Measurements from ENCODE around the gene DNAJB9. TPM values are rescaled to one million over a fixed set of nuclear protein-coding genes. Genes with fewer than 3 reads are reported as not detected.
"Not testable (repeated sequence)": the region's sequence is repeated elsewhere in the genome, so short reads cannot be mapped to it uniquely, and the experiment has no call there.

Gene DNAJB9
- total and polyA plus RNA-seq, 2 of the 13 experiments (the other 11 are each of a cell fraction or from before 2014, with no cell fraction given), result 8.6 to 16.4 TPM

GRCh38 chr7:108538236-108538635, 31.4 kb upstream of the DNAJB9 start:
- H2AFZ ChIP-seq (ENCODE audit: low read length); intact Hi-C loops (cut with micrococcal nuclease; ENCODE audit: unreplicated experiment); H3K27ac ChIP-seq (ENCODE audit: extremely low read length, insufficient read depth, low read length); FAIRE-seq; CTCF ChIA-PET (ENCODE audit: low intra/inter-chr PET ratio, low total read pairs); H4K20me1 ChIP-seq (ENCODE audit: insufficient read depth, low read length); H3K36me3 ChIP-seq (replicated peaks in 1 of 2; ENCODE audit: control insufficient read depth in 1 of 2, insufficient read depth in 2 of 2, low read length in 2 of 2); ATAC-seq; POLR2A ChIA-PET; DNase-seq (ENCODE audit: low spot score); H3K9ac ChIP-seq (ENCODE audit: insufficient read depth, low read depth, low read length); BruUV-seq (replicated peaks); H3K9me3 ChIP-seq (ENCODE audit: low read length); H3K4me1 ChIP-seq (ENCODE audit: insufficient read depth, low read length); in situ Hi-C loops (cut with HindIII; ENCODE audit: extremely low pct_ligation_motif_present, low pct_unique_long_range_greater_than_20kb); H3K4me2 ChIP-seq (ENCODE audit: low read depth, low read length); H3K79me2 ChIP-seq (ENCODE audit: insufficient read depth, low read length); H3K4me3 ChIP-seq (replicated peaks in 1 of 3; ENCODE audit: insufficient read depth in 1 of 3, low read depth in 2 of 3, low read length in 3 of 3); H3K27me3 ChIP-seq (ENCODE audit: control insufficient read depth in 1 of 2, insufficient read depth in 2 of 2, low read length in 2 of 2): not testable (repeated sequence)
- WGBS (ENCODE audit: low lambda C conversion rate), result 20% methylated on average over 1 of the region's 2 CpGs

DNA sequence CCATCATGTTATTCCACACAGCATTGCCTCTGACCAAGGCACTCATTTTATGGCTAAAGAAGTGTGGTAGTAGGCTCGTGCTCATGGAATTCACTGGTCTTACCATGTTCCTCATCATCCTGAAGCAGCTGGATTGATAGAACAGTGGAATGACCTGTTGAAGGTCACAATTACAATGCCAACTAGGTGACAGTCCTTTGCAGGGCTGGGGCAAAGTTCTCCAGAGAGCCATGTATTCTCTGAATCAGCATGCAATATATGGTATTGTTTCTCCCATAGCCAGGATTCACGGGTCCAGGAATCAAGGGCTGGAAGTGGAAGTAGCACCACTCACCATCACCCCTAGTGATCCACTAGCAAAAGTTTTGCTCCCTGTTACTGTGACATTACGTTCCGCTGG, 31.0 kb upstream of the DNAJB9 start:
- in situ Hi-C loops (cut with HindIII; ENCODE audit: extremely low pct_ligation_motif_present, low pct_unique_long_range_greater_than_20kb); H3K27me3 ChIP-seq (ENCODE audit: control insufficient read depth in 1 of 2, insufficient read depth in 2 of 2, low read length in 2 of 2); H3K36me3 ChIP-seq (replicated peaks in 1 of 2; ENCODE audit: control insufficient read depth in 1 of 2, insufficient read depth in 2 of 2, low read length in 2 of 2); FAIRE-seq; H3K9me3 ChIP-seq (ENCODE audit: low read length); H3K9ac ChIP-seq (ENCODE audit: insufficient read depth, low read depth, low read length); H3K4me2 ChIP-seq (ENCODE audit: low read depth, low read length); H2AFZ ChIP-seq (ENCODE audit: low read length); H4K20me1 ChIP-seq (ENCODE audit: insufficient read depth, low read length); H3K79me2 ChIP-seq (ENCODE audit: insufficient read depth, low read length); CTCF ChIA-PET (ENCODE audit: low intra/inter-chr PET ratio, low total read pairs); intact Hi-C loops (cut with micrococcal nuclease; ENCODE audit: unreplicated experiment); H3K27ac ChIP-seq (ENCODE audit: extremely low read length, insufficient read depth, low read length); POLR2A ChIA-PET; BruUV-seq (replicated peaks); DNase-seq (ENCODE audit: low spot score); H3K4me1 ChIP-seq (ENCODE audit: insufficient read depth, low read length); ATAC-seq; H3K4me3 ChIP-seq (replicated peaks in 1 of 3; ENCODE audit: insufficient read depth in 1 of 3, low read depth in 2 of 3, low read length in 3 of 3): not testable (repeated sequence)
- 0% methylated on average over 2 of the region's 4 CpGs for WGBS (ENCODE audit: low lambda C conversion rate)

DNA sequence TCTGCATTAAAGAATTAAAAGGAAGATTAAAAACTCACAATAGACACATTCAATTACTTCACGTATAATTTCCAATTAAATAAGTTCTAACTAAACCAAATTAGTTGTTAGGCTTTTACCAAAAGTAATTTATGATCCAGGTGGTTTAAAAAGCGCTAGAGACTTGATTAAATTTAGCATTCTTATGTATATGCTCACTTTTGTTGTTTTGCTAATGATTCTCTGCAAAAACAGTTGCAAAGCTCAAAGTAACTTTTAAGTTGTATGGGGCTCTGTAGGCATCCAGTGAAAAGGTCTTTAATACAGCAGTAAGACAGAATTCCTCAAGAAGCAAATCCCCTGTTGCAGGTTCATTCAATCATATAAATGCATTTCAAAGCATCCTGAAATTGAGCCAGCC, 28.2 kb upstream of the DNAJB9 start:
- CTCF ChIA-PET (ENCODE audit: low intra/inter-chr PET ratio, low total read pairs), result no interaction called here
- intact Hi-C loops (cut with micrococcal nuclease; ENCODE audit: unreplicated experiment), result no loop called here
- FAIRE-seq, result no peak
- TF ChIP-seq IKZF1 (IDR thresholded peaks at IDR 0.05) (no peak), ZNF850 (CRISPR knock-in tag; conservative IDR thresholded peaks at IDR 0.05) (no peak), MTA3 (CRISPR knock-in tag; IDR thresholded peaks at IDR 0.05) (no peak), PHB2 (IDR thresholded peaks at IDR 0.05; ENCODE audit: partially characterized antibody) (no peak), NPAS2 (CRISPR knock-in tag; IDR thresholded peaks at IDR 0.05; ENCODE audit: borderline replicate concordance) (no peak), ZNF670 (CRISPR knock-in tag; IDR thresholded peaks at IDR 0.05; ENCODE audit: borderline replicate concordance) (no peak), ZNF724P (CRISPR knock-in tag; IDR thresholded peaks at IDR 0.05; ENCODE audit: borderline replicate concordance) (no peak), POLR2AphosphoS5 (IDR thresholded peaks at IDR 0.05; ENCODE audit: low read depth, low read length) (no peak), ZNF225 (CRISPR knock-in tag; IDR thresholded peaks at IDR 0.05) (no peak), TCF7 (IDR thresholded peaks at IDR 0.05; ENCODE audit: low read depth) (no peak), EED (CRISPR knock-in tag; IDR thresholded peaks at IDR 0.05) (no peak), USF2 (IDR thresholded peaks at IDR 0.05; ENCODE audit: low read depth, low read length) (no peak), USF2 (CRISPR knock-in tag; IDR thresholded peaks at IDR 0.05; ENCODE audit: borderline replicate concordance) (no peak)

More for the DNA sequence above, 28.2 kb upstream of the DNAJB9 start:
- Histone ChIP-seq H3K4me3 (replicated peaks in 1 of 3; ENCODE audit: insufficient read depth in 1 of 3, low read depth in 2 of 3, low read length in 3 of 3) (no peak overlapping the region), H2AFZ (ENCODE audit: low read length) (no peak overlapping the region), H4K20me1 (ENCODE audit: insufficient read depth, low read length) (no peaks in the 10 kb centered on the region), H3K79me2 (ENCODE audit: insufficient read depth, low read length) (no peaks in the 10 kb centered on the region), H3K36me3 (replicated peaks in 1 of 2; ENCODE audit: control insufficient read depth in 1 of 2, insufficient read depth in 2 of 2, low read length in 2 of 2) (no peaks in the 10 kb centered on the region), H3K4me2 (ENCODE audit: low read depth, low read length) (no peak overlapping the region), H3K9ac (ENCODE audit: insufficient read depth, low read depth, low read length) (no peak overlapping the region), H3K4me1 (ENCODE audit: insufficient read depth, low read length) (no peaks in the 10 kb centered on the region), H3K9me3 (ENCODE audit: low read length) (no peaks in the 10 kb centered on the region), H3K27ac (ENCODE audit: extremely low read length, insufficient read depth, low read length) (no peak overlapping the region), H3K27me3 (ENCODE audit: control insufficient read depth in 1 of 2, insufficient read depth in 2 of 2, low read length in 2 of 2) (no peaks in the 10 kb centered on the region; a peak in 1 of 5 replicates)
- in situ Hi-C loops (cut with HindIII; ENCODE audit: extremely low pct_ligation_motif_present, low pct_unique_long_range_greater_than_20kb), result no loop called here
- ATAC-seq (no peak), DNase-seq (ENCODE audit: low spot score) (no peak)
- WGBS (ENCODE audit: low lambda C conversion rate), result 1% methylated on average over 2 of the region's 2 CpGs
- POLR2A ChIA-PET, result no interaction called here
- no TSS peak for BruUV-seq (replicated peaks)
